ENCODE results near the gene TJP1. TPM values are rescaled to one million over a fixed set of nuclear protein-coding genes. Genes with fewer than 3 reads are reported as not detected.
"Not testable (repeated sequence)": the region's sequence is repeated elsewhere in the genome, so short reads cannot be mapped to it uniquely, and the experiment has no call there.

TJP1 gene
- total and polyA plus RNA-seq, 2 of the 8 experiments (the other 6 are each of a cell fraction or from before 2014, with no cell fraction given) = 46.3 to 138 TPM

- TF ChIP-seq CTCF (IDR thresholded peaks at IDR 0.05; ENCODE audit: control extremely low read depth in 1 of 3, insufficient read depth in 1 of 3, low read depth in 1 of 3, low read length in 3 of 3) = no peak
These were observed 90.4 kb downstream of the TJP1 start (continued) for GRCh38 chr15:29731865-29732264.

- H2BK20ac ChIP-seq (ENCODE audit: low read length); H3K23ac ChIP-seq (ENCODE audit: insufficient read length); H3K27ac ChIP-seq (ENCODE audit: low read depth, low read length); H3K4me2 ChIP-seq (ENCODE audit: insufficient read depth in 1 of 2, low read depth in 2 of 2, low read length in 2 of 2); DNase-seq (ENCODE audit: low read depth in 1 of 2, low spot score in 2 of 2); H3K18ac ChIP-seq (ENCODE audit: extremely low read depth, low read length); H3K79me1 ChIP-seq (ENCODE audit: low read depth, low read length); H3K4me1 ChIP-seq (replicated peaks in 1 of 4; ENCODE audit: control insufficient read depth in 3 of 4, insufficient read depth in 4 of 4, low read length in 3 of 4); H3K4me3 ChIP-seq (ENCODE audit: extremely low read depth in 1 of 4, insufficient read depth in 2 of 4, low read depth in 3 of 4, low read length in 4 of 4); H3K4ac ChIP-seq (replicated peaks; ENCODE audit: insufficient read length, low read depth, low read length); H4K91ac ChIP-seq (replicated peaks; ENCODE audit: insufficient read length, low read length); H2BK12ac ChIP-seq (ENCODE audit: low read depth, low read length); H3K9me3 ChIP-seq (ENCODE audit: insufficient read depth in 2 of 2, low read depth in 1 of 2, low read length in 1 of 2); H2BK5ac ChIP-seq (ENCODE audit: low read depth, low read length); H4K8ac ChIP-seq (ENCODE audit: extremely low read depth, insufficient read depth, low read length); H3K9ac ChIP-seq (replicated peaks in 1 of 4; ENCODE audit: extremely low read depth in 1 of 4, low read depth in 3 of 4, low read length in 3 of 4); H4K5ac ChIP-seq (ENCODE audit: insufficient read length, low read depth, low read length); H3K56ac ChIP-seq (replicated peaks; ENCODE audit: insufficient read length, low read depth, low read length); H3K23me2 ChIP-seq (ENCODE audit: low read depth, low read length); H3K27me3 ChIP-seq (replicated peaks in 1 of 4; ENCODE audit: control insufficient read depth in 3 of 4, extremely low read depth in 1 of 4, insufficient read depth in 3 of 4, low read length in 3 of 4); H4K20me1 ChIP-seq (replicated peaks in 1 of 2; ENCODE audit: control insufficient read depth in 1 of 2, insufficient read depth in 2 of 2, low read length in 2 of 2); H3K79me2 ChIP-seq (ENCODE audit: control insufficient read depth in 1 of 2, insufficient read depth in 2 of 2, low read length in 2 of 2); FAIRE-seq; H2BK120ac ChIP-seq (replicated peaks; ENCODE audit: low read depth, low read length); H2AK5ac ChIP-seq (ENCODE audit: low read depth, low read length); H2BK15ac ChIP-seq (ENCODE audit: low read length); H3K14ac ChIP-seq (ENCODE audit: insufficient read length); CTCF ChIA-PET (ENCODE audit: partially characterized antibody); H2AFZ ChIP-seq (ENCODE audit: low read length); POLR2A ChIA-PET (ENCODE audit: partially characterized antibody): not testable (repeated sequence)
- 91% methylated on average over 10 of the region's 15 CpGs; no CpG with 5 or more reads in 1 of the 2 experiments for WGBS, 2 experiments (ENCODE audit: extremely low coverage in 1 of 2, insufficient coverage in 1 of 2, insufficient read length in 1 of 2, insufficient replicate concordance in 2 of 2, low coverage in 1 of 2, low lambda C conversion rate in 2 of 2, missing lambda C conversion rate in 1 of 2)
- peaks cover 17 to 73% (median 47%) of the 10 kb centered on the region in 4 experiments for H3K36me3 ChIP-seq (ENCODE audit: control insufficient read depth in 2 of 4, insufficient read depth in 4 of 4, low read length in 3 of 4)
These were observed 91.8 kb downstream of the TJP1 start for GRCh38 chr15:29730471-29730870.
